Vagina (tissue), 2 donors: ENCODE data around the gene C22orf39. TPM values are rescaled to one million over a fixed set of nuclear protein-coding genes. Genes with fewer than 3 reads are reported as not detected.
"Not testable (repeated sequence)": the region's sequence is repeated elsewhere in the genome, so short reads cannot be mapped to it uniquely, and the experiment has no call there.

Experiments used
- DNase-seq, 2 donors: peaks; one replicate each; pipeline ENCODE4 v3.0.0-alpha.2; 2017; ENCODE audit errors: extremely low spot score in 2 of 2
- H3K27ac ChIP-seq: fragments of 200-600 bp; sonication (generic); one replicate; pipeline ENCODE4 v1.5.1; 2019
- H3K27me3 ChIP-seq: fragments of 200-600 bp; sonication (generic); one replicate; pipeline ENCODE4 v1.5.1; 2019
- H3K36me3 ChIP-seq, 2 donors: fragments of 200-600 bp; sonication (generic); one replicate each; pipeline ENCODE4 v1.5.1; 2017 to 2019
- H3K4me1 ChIP-seq: fragments of 200-600 bp; sonication (generic); one replicate; pipeline ENCODE4 v1.5.1; 2019
- H3K4me3 ChIP-seq, 2 donors: fragments of 200-600 bp; sonication (generic); 1 replicate in 1 of 2; 2 replicates in 1 of 2; pipeline ENCODE4 v1.5.1; 2016 to 2019
- H3K9me3 ChIP-seq: fragments of 200-600 bp; sonication (generic); one replicate; pipeline ENCODE4 v1.5.1; 2019
- CTCF ChIP-seq, 3 experiments: fragments of 450-650 bp in 2 of 3; fragments of 200-600 bp in 1 of 3; sonication (generic) in 1 of 3; IDR thresholded peaks; one replicate each; pipeline ENCODE4 v1.5.1; 2017 to 2019; ENCODE audit warnings: antibody characterized with exemption in 3 of 3, mild to moderate bottlenecking in 2 of 3, moderate library complexity in 2 of 3
- POLR2A ChIP-seq, 2 donors: fragments of 450-650 bp; IDR thresholded peaks; one replicate each; pipeline ENCODE4 v1.6.1; 2017; ENCODE audit warnings: antibody characterized with exemption in 2 of 2, mild to moderate bottlenecking in 2 of 2, moderate library complexity in 2 of 2
- POLR2AphosphoS5 ChIP-seq, 2 donors: sonication (generic); formaldehyde crosslinking; IDR thresholded peaks; one replicate each; pipeline ENCODE4 v1.9.0; 2017; ENCODE audit warnings: antibody characterized with exemption in 2 of 2, mild to moderate bottlenecking in 2 of 2, low read depth in 1 of 2; ENCODE audit not compliant: insufficient read depth in 1 of 2
- intact Hi-C: fragments of 100-400 bp; cut with DNase I; formaldehyde crosslinking; loops from one replicate; pipeline ENCODE4 v1.15.1; 2023
- total RNA-seq: library from RNA; depleted of rRNA; stranded (reverse); fragments of >200 nt; gene quantifications from one replicate; pipeline ENCODE4 v1.2.3, GENCODE V29; 2016

C22orf39 gene
- total RNA-seq, 1 donor from 2014 or later: 46.9 TPM

GRCh38 chr22:19446603-19447329 lies 745 bp downstream of the C22orf39 start:
- TF ChIP-seq CTCF (IDR thresholded peaks at IDR 0.05) (no peak), POLR2A (IDR thresholded peaks at IDR 0.05) (no peak), POLR2AphosphoS5 (IDR thresholded peaks at IDR 0.05; ENCODE audit: insufficient read depth in 1 of 2, low read depth in 1 of 2) (no peak)
- Histone ChIP-seq H3K36me3 (peaks cover 0 to 27% of the 10 kb centered on the region in 2 donors), H3K4me1 (peaks cover 28% of the 10 kb centered on the region), H3K4me3 (peak overlapping the region; percentile 70 to 88), H3K27ac (peak overlapping the region; percentile 81), H3K27me3 (no peaks in the 10 kb centered on the region), H3K9me3 (no peaks in the 10 kb centered on the region)
- intact Hi-C loops: no loop called here
- no peak for DNase-seq

GRCh38 chr22:19445279-19445982 lies 2.1 kb downstream of the C22orf39 start:
- DNase-seq, intact Hi-C loops, H3K27ac ChIP-seq, H3K4me3 ChIP-seq, H3K9me3 ChIP-seq, H3K27me3 ChIP-seq: not testable (repeated sequence)
- peaks cover 0 to 17% of the 10 kb centered on the region in 2 donors for H3K36me3 ChIP-seq
- H3K4me1 ChIP-seq: peaks cover 28% of the 10 kb centered on the region

GRCh38 chr22:19443544-19444211 lies 3.8 kb downstream of the C22orf39 start:
- intact Hi-C loops: no loop called here
- Histone ChIP-seq H3K9me3 (no peaks in the 10 kb centered on the region), H3K36me3 (peaks cover 0 to 16% of the 10 kb centered on the region in 2 donors), H3K4me3 (no peak overlapping the region), H3K4me1 (peaks cover 25% of the 10 kb centered on the region), H3K27ac (no peak overlapping the region), H3K27me3 (no peaks in the 10 kb centered on the region)
- TF ChIP-seq POLR2AphosphoS5 (IDR thresholded peaks at IDR 0.05; ENCODE audit: insufficient read depth in 1 of 2, low read depth in 1 of 2) (no peak), CTCF (IDR thresholded peaks at IDR 0.05) (no peak), POLR2A (IDR thresholded peaks at IDR 0.05) (no peak)
- DNase-seq: no peak

GRCh38 chr22:19442166-19442565 lies 5.3 kb downstream of the C22orf39 start:
- no peak for DNase-seq
- intact Hi-C loops: no loop called here
- peaks cover 0 to 16% of the 10 kb centered on the region in 2 donors for H3K36me3 ChIP-seq

More at GRCh38 chr22:19442166-19442565, 5.3 kb downstream of the C22orf39 start:
- H3K27me3 ChIP-seq: no peaks in the 10 kb centered on the region
- no peak overlapping the region for H3K4me3 ChIP-seq
- no peak for TF ChIP-seq CTCF (IDR thresholded peaks at IDR 0.05)
- TF ChIP-seq POLR2AphosphoS5 (IDR thresholded peaks at IDR 0.05; ENCODE audit: insufficient read depth in 1 of 2, low read depth in 1 of 2): no peak
- no peak for TF ChIP-seq POLR2A (IDR thresholded peaks at IDR 0.05)
- H3K4me1 ChIP-seq: peaks cover 17% of the 10 kb centered on the region
- H3K9me3 ChIP-seq: no peaks in the 10 kb centered on the region
- H3K27ac ChIP-seq: no peak overlapping the region
